HCEC 1CT (cell line): ENCODE data around the gene CDH4.

ENCODE experiments used
- DNase-seq: peaks from one replicate; pipeline ENCODE4 v3.0.0-alpha.2; 2017

CDH4 gene

GRCh38 chr20:61929971-61930666 is 678.1 kb downstream of the CDH4 start:
- no peak for DNase-seq

- DNase-seq: no peak
These were observed 678.9 kb downstream of the CDH4 start for GRCh38 chr20:61930776-61931475.

GRCh38 chr20:61931476-61932198 is 679.6 kb downstream of the CDH4 start:
- no peak for DNase-seq

- no peak for DNase-seq
These were observed 680.1 kb downstream of the CDH4 start for GRCh38 chr20:61932199-61932592.

GRCh38 chr20:61932711-61933480 is 680.8 kb downstream of the CDH4 start:
- no peak for DNase-seq

GRCh38 chr20:61933481-61933950 is 681.5 kb downstream of the CDH4 start:
- no peak for DNase-seq

GRCh38 chr20:61933951-61934715 is 682.1 kb downstream of the CDH4 start:
- no peak for DNase-seq

- DNase-seq: no peak
These were observed 682.9 kb downstream of the CDH4 start for GRCh38 chr20:61934716-61935530.

- DNase-seq: no peak
These were observed 684.1 kb downstream of the CDH4 start for GRCh38 chr20:61935926-61936700.

- no peak for DNase-seq
These were observed 684.7 kb downstream of the CDH4 start for GRCh38 chr20:61936701-61937131.

- no peak for DNase-seq
These were observed 685.3 kb downstream of the CDH4 start for GRCh38 chr20:61937146-61937962.

GRCh38 chr20:61937963-61938838 is 686.1 kb downstream of the CDH4 start:
- no peak for DNase-seq

- DNase-seq: no peak
These were observed 687.0 kb downstream of the CDH4 start for GRCh38 chr20:61938839-61939690.

- no peak for DNase-seq
These were observed 687.8 kb downstream of the CDH4 start for GRCh38 chr20:61939691-61940360.

GRCh38 chr20:61940491-61940890 is 688.4 kb downstream of the CDH4 start:
- DNase-seq: no peak

GRCh38 chr20:61940976-61941720 is 689.1 kb downstream of the CDH4 start:
- no peak for DNase-seq
